A549 (cell line): ENCODE results near the gene FOXD4L4.
"Not testable (repeated sequence)": the region's sequence is repeated elsewhere in the genome, so short reads cannot be mapped to it uniquely, and the experiment has no call there.

Source experiments
- CTCF ChIP-seq: fragments of >200 bp; sonication (Bioruptor Twin); formaldehyde crosslinking; IDR thresholded peaks from 3 replicates; pipeline ENCODE4 v1.5.1; 2016
- EP300 ChIP-seq, 2 experiments: fragments of >200 bp; sonication (Bioruptor Twin); formaldehyde crosslinking; IDR thresholded peaks; 2 replicates in 1 of 2; 3 replicates in 1 of 2; pipeline ENCODE4 v1.6.1; 2016 to 2017
- ESRRA ChIP-seq: fragments of 150-350 bp; IDR thresholded peaks from 2 replicates; pipeline ENCODE4 v1.6.1; 2014; ENCODE audit warnings: mild to moderate bottlenecking, low read length, borderline replicate concordance
- JUNB ChIP-seq: fragments of >200 bp; sonication (Bioruptor Twin); formaldehyde crosslinking; IDR thresholded peaks from 2 replicates; pipeline ENCODE4 v1.6.1; 2016
- MAFK ChIP-seq: fragments of 450-650 bp; IDR thresholded peaks from 2 replicates; pipeline ENCODE4 v1.6.1; 2014; ENCODE audit not compliant: partially characterized antibody
- PBX3 ChIP-seq: IDR thresholded peaks from 2 replicates; pipeline ENCODE4 v1.6.1; 2012
- POLR2A ChIP-seq: IDR thresholded peaks from 2 replicates; pipeline ENCODE4 v1.6.1; 2012; ENCODE audit warnings: mild to moderate bottlenecking, low read length
- RCOR1 ChIP-seq: fragments of 150-350 bp; IDR thresholded peaks from 2 replicates; pipeline ENCODE4 v1.6.1; 2014; ENCODE audit warnings: antibody characterized with exemption, low read length, low read depth
- SMC3 ChIP-seq: fragments of >200 bp; sonication (Bioruptor Twin); formaldehyde crosslinking; IDR thresholded peaks from 3 replicates; pipeline ENCODE4 v1.6.1; 2018; ENCODE audit warnings: inconsistent platforms
- USF2 ChIP-seq: fragments of 450-650 bp; IDR thresholded peaks from 2 replicates; pipeline ENCODE4 v1.6.1; 2014; ENCODE audit warnings: antibody characterized with exemption
- ZFP36 ChIP-seq: fragments of 450-650 bp; IDR thresholded peaks from 2 replicates; pipeline ENCODE4 v1.6.1; 2014; ENCODE audit warnings: borderline replicate concordance; ENCODE audit not compliant: partially characterized antibody
- TF ChIP-seq, protein P1 (sequence below): IDR thresholded peaks from 2 replicates; pipeline ENCODE4 v1.6.1; 2012

DNA sequence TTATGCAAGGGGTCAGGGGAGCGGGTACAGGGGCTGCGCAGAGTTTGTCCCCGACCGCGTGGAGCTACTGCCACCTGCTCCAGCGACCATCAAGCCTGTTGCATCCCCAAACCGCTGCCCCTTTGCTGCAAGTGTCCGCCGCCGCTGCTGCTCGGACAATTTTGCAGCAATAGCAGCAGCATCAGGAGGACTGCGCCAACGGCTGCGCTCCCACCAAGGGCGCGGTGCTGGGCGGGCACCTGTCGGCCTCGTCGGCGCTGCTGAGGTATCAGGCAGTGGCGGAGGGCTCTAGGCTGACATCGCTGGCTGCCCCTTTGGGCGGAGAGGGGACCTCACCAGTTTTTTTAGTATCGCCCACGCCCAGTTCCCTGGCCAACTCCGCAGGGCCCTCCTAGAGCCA, 1.2 kb downstream of the FOXD4L4 start:
- TF ChIP-seq, protein P1, sequence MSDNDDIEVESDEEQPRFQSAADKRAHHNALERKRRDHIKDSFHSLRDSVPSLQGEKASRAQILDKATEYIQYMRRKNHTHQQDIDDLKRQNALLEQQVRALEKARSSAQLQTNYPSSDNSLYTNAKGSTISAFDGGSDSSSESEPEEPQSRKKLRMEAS, result not testable (repeated sequence)
- TF ChIP-seq JUNB; POLR2A; CTCF; EP300 (IDR thresholded peaks at IDR 0.05); RCOR1; ZFP36; MAFK; SMC3; PBX3; ESRRA; USF2: not testable (repeated sequence)
